K562 (cell line): ENCODE results near the gene FRMD4A.

Source experiments
- CBX5 ChIP-seq: IDR thresholded peaks from 2 replicates; pipeline ENCODE4 v1.6.1; 2014; ENCODE audit warnings: low read depth, borderline replicate concordance
- TCFL5 ChIP-seq: fragments of 250-450 bp; sonication (Bioruptor Pico); conservative IDR thresholded peaks from 2 replicates; pipeline ENCODE4 v1.6.1; 2021; ENCODE audit warnings: mild to moderate bottlenecking, moderate library complexity, matching md5 sums

- no peak for TF ChIP-seq CBX5
- no peak for TF ChIP-seq TCFL5
Measured at GRCh38 chr10:14192746-14193145, 138.0 kb downstream of the FRMD4A start.
